GM12878 (cell line): ENCODE data around the gene TBKBP1. TPM values are rescaled to one million over a fixed set of nuclear protein-coding genes. Genes with fewer than 3 reads are reported as not detected.
A peak's percentile ranks its signal among the peaks of the same experiment; 100 is the strongest.
"Not testable (repeated sequence)": the region's sequence is repeated elsewhere in the genome, so short reads cannot be mapped to it uniquely, and the experiment has no call there.

Experiments used
- ATAC-seq: fragments of 200-7000 bp; cut with Tn5 transposase; 3 replicates; pipeline ENCODE4 v1.9.1; 2020; ENCODE audit warnings: mild to moderate bottlenecking, moderate library complexity
- BruUV-seq: library from RNA; stranded (reverse); fragments of 400-500 nt; replicated peaks from 2 replicates; lab custom pipeline; 2021; lab: Mats Ljungman, UMichigan
- CTCF ChIA-PET: fragments of 300-600 bp; sonication (Branson Sonifier 250); formaldehyde crosslinking; extraction: SDS; loops from one replicate; lab custom pipeline; 2021; ENCODE audit warnings: inconsistent platforms; lab: Yijun Ruan, JAX
- POLR2A ChIA-PET: fragments of 350-600 bp; formaldehyde crosslinking; extraction: SDS; loops from one replicate; lab custom pipeline; 2021; ENCODE audit warnings: inconsistent platforms; lab: Charles Lee
- RAD21 ChIA-PET: fragments of 300-600 bp; sonication (Branson Sonifier 250); formaldehyde crosslinking; loops from one replicate; lab custom pipeline; 2023; ENCODE audit warnings: antibody characterized with exemption; ENCODE audit not compliant: unreplicated experiment; lab: Charles Lee
- SMC1A ChIA-PET: fragments of 300-600 bp; sonication (Branson Sonifier 250); formaldehyde crosslinking; loops from one replicate; lab custom pipeline; 2023; ENCODE audit not compliant: unreplicated experiment, uncharacterized antibody; lab: Charles Lee
- DNase-seq: peaks from one replicate; pipeline ENCODE4 v3.0.0-alpha.2; 2011; ENCODE audit warnings: low read depth, low spot score
- FAIRE-seq: peaks from 3 replicates; lab custom pipeline; 2011; peaks lifted over from hg19 to GRCh38; lab: Jason Lieb, UNC
- H2AFZ ChIP-seq: 2 replicates; pipeline ENCODE4 v1.6.0; 2011; ENCODE audit warnings: low read depth, low read length, control low read depth; ENCODE audit not compliant: control insufficient read depth
- H3K27ac ChIP-seq: 2 replicates; pipeline ENCODE4 v1.5.1; 2011; ENCODE audit warnings: control low read depth; ENCODE audit not compliant: control insufficient read depth, insufficient read depth
- H3K27me3 ChIP-seq, 2 experiments: replicated peaks in 1 of 2; 2 replicates each; pipeline versions ENCODE4 v1.6.0 to v1.6.1; 2011; ENCODE audit warnings: low read length in 1 of 2; ENCODE audit not compliant: control insufficient read depth in 2 of 2, insufficient read depth in 2 of 2
- H3K36me3 ChIP-seq, 2 experiments: 2 replicates each; pipeline ENCODE4 v1.5.1; 2011; ENCODE audit warnings: low read length in 1 of 2; ENCODE audit not compliant: control insufficient read depth in 2 of 2, insufficient read depth in 2 of 2
- H3K4me1 ChIP-seq: 2 replicates; pipeline ENCODE4 v1.6.1; 2011; ENCODE audit warnings: mild to moderate bottlenecking, low read length, moderate library complexity, mixed read lengths; ENCODE audit not compliant: control insufficient read depth, insufficient read depth
- H3K4me2 ChIP-seq: 2 replicates; pipeline ENCODE4 v1.6.0; 2011; ENCODE audit warnings: control low read depth; ENCODE audit not compliant: control insufficient read depth, insufficient read depth
- H3K4me3 ChIP-seq: fragments of 200-600 bp; sonication (generic); 2 replicates; pipeline ENCODE4 v1.5.1; 2016
- H3K79me2 ChIP-seq: 2 replicates; pipeline ENCODE4 v1.6.0; 2011; ENCODE audit warnings: low read length; ENCODE audit not compliant: control insufficient read depth, insufficient read depth
- H3K9ac ChIP-seq: 2 replicates; pipeline ENCODE4 v1.8.0; 2011; ENCODE audit warnings: low read length, control low read depth, mixed read lengths; ENCODE audit not compliant: control insufficient read depth, insufficient read depth
- H3K9me3 ChIP-seq: replicated peaks from 3 replicates; pipeline ENCODE4 v1.5.1; 2011; ENCODE audit warnings: mild to moderate bottlenecking, low read length; ENCODE audit not compliant: control insufficient read depth, insufficient read depth
- H4K20me1 ChIP-seq: 2 replicates; pipeline ENCODE4 v1.6.0; 2011; ENCODE audit not compliant: control insufficient read depth, insufficient read depth
- BACH1 ChIP-seq: fragments of 450-650 bp; IDR thresholded peaks from 2 replicates; pipeline ENCODE4 v1.6.1; 2017; ENCODE audit warnings: mild to moderate bottlenecking, borderline replicate concordance
- EP300 ChIP-seq, 2 experiments: fragments of 150-350 bp in 1 of 2; IDR thresholded peaks; 2 replicates each; pipeline ENCODE4 v1.6.1; 2011 to 2012; ENCODE audit warnings: low read depth in 2 of 2, low read length in 2 of 2, borderline replicate concordance in 1 of 2, improper control_type of control experiment in 1 of 2, inconsistent platforms in 1 of 2; ENCODE audit not compliant: control insufficient read depth in 1 of 2
- LARP7 ChIP-seq: fragments of 450-650 bp; IDR thresholded peaks from 2 replicates; pipeline ENCODE4 v1.6.1; 2017; ENCODE audit warnings: mild to moderate bottlenecking
- PAX5 ChIP-seq: IDR thresholded peaks from 2 replicates; pipeline ENCODE4 v1.6.1; 2011; ENCODE audit warnings: low read depth, low read length, borderline replicate concordance
- RCOR1 ChIP-seq: conservative IDR thresholded peaks from 2 replicates; pipeline ENCODE4 v1.6.1; 2012; ENCODE audit warnings: low read depth, low read length, improper control_type of control experiment
- SP1 ChIP-seq: IDR thresholded peaks from one replicate; pipeline ENCODE4 v1.6.1; 2011; ENCODE audit warnings: low read depth, low read length
- SRF ChIP-seq, 2 experiments: IDR thresholded peaks; 2 replicates each; pipeline ENCODE4 v1.6.1; 2011; ENCODE audit warnings: low read depth in 2 of 2, low read length in 2 of 2, mild to moderate bottlenecking in 1 of 2, moderate library complexity in 1 of 2
- WRNIP1 ChIP-seq: IDR thresholded peaks from 2 replicates; pipeline ENCODE4 v1.6.1; 2011; ENCODE audit warnings: low read depth, low read length, improper control_type of control experiment, borderline replicate concordance
- YBX1 ChIP-seq: fragments of 450-650 bp; IDR thresholded peaks from 2 replicates; pipeline ENCODE4 v1.6.1; 2016; ENCODE audit warnings: antibody characterized with exemption
- ZBED1 ChIP-seq: IDR thresholded peaks from 2 replicates; pipeline ENCODE4 v1.6.1; 2016; ENCODE audit warnings: borderline replicate concordance
- ZNF622 ChIP-seq: fragments of 450-650 bp; IDR thresholded peaks from 2 replicates; pipeline ENCODE4 v1.6.1; 2017; ENCODE audit warnings: mild to moderate bottlenecking, inconsistent platforms
- ZSCAN29 ChIP-seq: fragments of 450-650 bp; IDR thresholded peaks from 2 replicates; pipeline ENCODE4 v1.6.1; 2017; ENCODE audit warnings: mild to moderate bottlenecking, moderate library complexity
- WGBS: methylation state at CpG from one replicate; pipeline ENCODE4 v1.1.6; 2016; ENCODE audit warnings: low lambda C conversion rate; ENCODE audit not compliant: insufficient replicate concordance, insufficient coverage; ENCODE audit errors: missing lambda C conversion rate; 5-methylcytosine and 5-hydroxymethylcytosine counted together
- in situ Hi-C: fragments of 300-500 bp; cut with MboI; formaldehyde crosslinking; loops from 9 replicates; pipeline ENCODE4 v1.14.3; 2018; ENCODE audit warnings: mixed read lengths
- intact Hi-C: fragments of 100-400 bp; cut with micrococcal nuclease; formaldehyde crosslinking; loops from one replicate; pipeline ENCODE4 v1.14.2; 2022; ENCODE audit not compliant: unreplicated experiment
- polyA plus RNA-seq, 11 experiments: library from polyadenylated mRNA; depleted of rRNA in 4 of 11; unstranded in 6 of 11; stranded (reverse) in 5 of 11; fragments of >200 nt; fragmentation: Nextera tagmentation in 4 of 11; fragmentation: Illumina TruSeq in 1 of 11; extraction: Ambion mirVana in 4 of 11; extraction: Trizol in 1 of 11; gene quantifications; 1 replicate in 1 of 11; 2 replicates in 10 of 11; pipeline versions ENCODE4 v1.2.1 to v1.2.3, GENCODE V29; 2011 to 2016; ENCODE audit warnings: inconsistent platforms in 2 of 11, missing spikeins in 2 of 11, low read depth in 1 of 11
- total RNA-seq, 4 experiments: library from RNA; depleted of rRNA in 3 of 4; stranded (reverse); fragments of >200 nt in 3 of 4; fragmentation: Illumina TruSeq in 1 of 4; extraction: Trizol in 1 of 4; gene quantifications; 2 replicates each; pipeline versions ENCODE4 v1.2.1 to v1.2.3, GENCODE V29; 2013 to 2021
- TF ChIP-seq, protein P1 (sequence below): IDR thresholded peaks from 2 replicates; pipeline ENCODE4 v1.6.1; 2011; ENCODE audit warnings: low read depth, low read length, improper control_type of control experiment, borderline replicate concordance
- TF ChIP-seq, protein P2 (sequence below): fragments of 150-350 bp; IDR thresholded peaks from 2 replicates; pipeline ENCODE4 v1.6.1; 2016; ENCODE audit warnings: low read depth, low read length

Gene TBKBP1
- total and polyA plus RNA-seq, 10 of the 15 experiments (the other 5 are each of a cell fraction or from before 2014, with no cell fraction given): 0.11 to 2.7 (median 0.74) TPM; not detected in 3

DNA sequence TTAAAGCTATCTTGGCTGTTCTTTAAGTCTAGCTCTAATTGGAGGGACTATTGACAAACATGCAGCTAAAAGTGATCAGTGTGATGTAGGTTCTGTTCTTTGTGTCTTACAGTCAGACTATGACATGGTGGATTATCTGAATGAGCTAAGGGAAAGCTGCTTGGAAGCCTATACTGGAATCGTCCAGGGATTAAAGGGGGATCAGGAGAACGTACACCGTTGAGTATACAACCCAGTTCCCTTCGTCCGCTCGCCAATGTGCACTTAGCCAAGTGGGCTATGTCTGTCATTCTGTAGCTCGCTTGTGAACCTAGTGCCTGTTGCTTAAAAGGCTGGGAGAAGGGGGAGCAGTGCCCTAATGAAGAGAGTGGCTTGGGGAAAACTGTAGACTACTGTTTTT lies 15.8 kb upstream of the TBKBP1 start (continued):
- TF ChIP-seq, protein P1, sequence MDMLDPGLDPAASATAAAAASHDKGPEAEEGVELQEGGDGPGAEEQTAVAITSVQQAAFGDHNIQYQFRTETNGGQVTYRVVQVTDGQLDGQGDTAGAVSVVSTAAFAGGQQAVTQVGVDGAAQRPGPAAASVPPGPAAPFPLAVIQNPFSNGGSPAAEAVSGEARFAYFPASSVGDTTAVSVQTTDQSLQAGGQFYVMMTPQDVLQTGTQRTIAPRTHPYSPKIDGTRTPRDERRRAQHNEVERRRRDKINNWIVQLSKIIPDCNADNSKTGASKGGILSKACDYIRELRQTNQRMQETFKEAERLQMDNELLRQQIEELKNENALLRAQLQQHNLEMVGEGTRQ: no peak
- no peak for TF ChIP-seq LARP7

DNA sequence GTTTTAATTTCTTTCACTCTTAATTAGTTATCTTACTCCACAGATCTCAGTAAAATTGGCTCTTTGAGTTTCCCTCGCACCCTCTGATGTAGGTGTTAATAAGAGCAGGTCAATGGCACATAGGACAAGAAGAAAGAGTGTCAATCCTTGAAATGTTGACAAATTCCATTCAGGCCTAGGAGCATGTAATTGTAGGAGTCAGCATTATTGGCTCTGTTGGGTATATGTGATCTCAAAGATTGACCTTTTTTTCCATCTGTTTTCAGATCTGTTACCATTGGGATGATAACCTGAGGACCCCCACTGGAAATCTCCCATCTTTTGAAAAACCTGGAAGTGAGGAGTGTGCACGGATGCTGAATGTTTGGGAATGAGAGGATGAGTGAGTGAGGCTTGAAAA lies 11.8 kb upstream of the TBKBP1 start:
- H3K4me3 ChIP-seq: no peak overlapping the region

DNA sequence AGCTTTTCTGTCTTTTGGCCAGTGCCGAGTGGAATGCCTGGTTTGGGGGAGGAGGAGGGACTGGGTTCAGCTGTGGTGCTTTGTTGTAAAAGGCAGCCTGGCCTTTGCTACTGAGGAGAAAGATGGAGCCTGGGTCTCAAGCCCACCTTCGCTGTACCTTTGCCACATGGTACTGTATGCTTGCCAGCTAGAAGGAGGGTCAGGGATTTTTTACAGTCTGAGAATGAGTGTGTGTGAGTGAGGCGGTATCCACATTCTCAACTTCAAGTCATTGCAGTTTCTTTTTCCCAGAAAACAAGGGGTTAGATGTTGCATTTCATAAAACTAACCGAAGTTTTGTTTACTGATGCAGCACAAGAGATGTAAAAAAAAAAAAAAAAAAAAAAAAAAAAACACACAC lies 11.2 kb upstream of the TBKBP1 start:
- POLR2A ChIA-PET: interaction anchor here (0.7 kb wide), 2 partner anchors 26 to 28 kb away, joined by 3 read pairs; no protein-coding TSS in a partner anchor
- H3K9me3 ChIP-seq, H2AFZ ChIP-seq, H3K27me3 ChIP-seq, H4K20me1 ChIP-seq, H3K9ac ChIP-seq, H3K79me2 ChIP-seq, H3K4me3 ChIP-seq, in situ Hi-C loops, SMC1A ChIA-PET, DNase-seq, ATAC-seq, H3K4me1 ChIP-seq, RAD21 ChIA-PET, FAIRE-seq, H3K4me2 ChIP-seq, H3K27ac ChIP-seq, intact Hi-C loops: not testable (repeated sequence)
- 53% methylated on average over 3 of the region's 4 CpGs for WGBS
- TSS peak; percentile 71 for BruUV-seq
- CTCF ChIA-PET: interaction anchor here (0.6 kb wide), 1 partner anchor 120 kb away, joined by 4 read pairs; no protein-coding TSS in a partner anchor
- peaks cover 24 to 38% of the 10 kb centered on the region in 2 experiments for H3K36me3 ChIP-seq

More for the DNA sequence above, 11.8 kb upstream of the TBKBP1 start:
- in situ Hi-C loops: no loop called here
- Histone ChIP-seq H3K9me3 (no peaks in the 10 kb centered on the region), H3K79me2 (no peaks in the 10 kb centered on the region; the same call in 1 of the 2 replicates), H3K36me3 (peaks cover 24 to 44% of the 10 kb centered on the region in 2 experiments), H3K27me3 (no peaks in the 10 kb centered on the region)
- ATAC-seq: no peak
- TF ChIP-seq EP300 (IDR thresholded peaks at IDR 0.05; ENCODE audit: borderline replicate concordance in 1 of 2, control insufficient read depth in 1 of 2, low read depth in 2 of 2, low read length in 2 of 2) (no peak), ZNF622 (no peak), YBX1 (no peak), SRF (IDR thresholded peaks at IDR 0.05; ENCODE audit: low read depth in 2 of 2, low read length in 2 of 2) (no peak), RCOR1 (no peak), WRNIP1 (no peak), ZBED1 (no peak), ZSCAN29 (no peak), SP1 (no peak), BACH1 (no peak), PAX5 (no peak)
- TF ChIP-seq, protein P2, sequence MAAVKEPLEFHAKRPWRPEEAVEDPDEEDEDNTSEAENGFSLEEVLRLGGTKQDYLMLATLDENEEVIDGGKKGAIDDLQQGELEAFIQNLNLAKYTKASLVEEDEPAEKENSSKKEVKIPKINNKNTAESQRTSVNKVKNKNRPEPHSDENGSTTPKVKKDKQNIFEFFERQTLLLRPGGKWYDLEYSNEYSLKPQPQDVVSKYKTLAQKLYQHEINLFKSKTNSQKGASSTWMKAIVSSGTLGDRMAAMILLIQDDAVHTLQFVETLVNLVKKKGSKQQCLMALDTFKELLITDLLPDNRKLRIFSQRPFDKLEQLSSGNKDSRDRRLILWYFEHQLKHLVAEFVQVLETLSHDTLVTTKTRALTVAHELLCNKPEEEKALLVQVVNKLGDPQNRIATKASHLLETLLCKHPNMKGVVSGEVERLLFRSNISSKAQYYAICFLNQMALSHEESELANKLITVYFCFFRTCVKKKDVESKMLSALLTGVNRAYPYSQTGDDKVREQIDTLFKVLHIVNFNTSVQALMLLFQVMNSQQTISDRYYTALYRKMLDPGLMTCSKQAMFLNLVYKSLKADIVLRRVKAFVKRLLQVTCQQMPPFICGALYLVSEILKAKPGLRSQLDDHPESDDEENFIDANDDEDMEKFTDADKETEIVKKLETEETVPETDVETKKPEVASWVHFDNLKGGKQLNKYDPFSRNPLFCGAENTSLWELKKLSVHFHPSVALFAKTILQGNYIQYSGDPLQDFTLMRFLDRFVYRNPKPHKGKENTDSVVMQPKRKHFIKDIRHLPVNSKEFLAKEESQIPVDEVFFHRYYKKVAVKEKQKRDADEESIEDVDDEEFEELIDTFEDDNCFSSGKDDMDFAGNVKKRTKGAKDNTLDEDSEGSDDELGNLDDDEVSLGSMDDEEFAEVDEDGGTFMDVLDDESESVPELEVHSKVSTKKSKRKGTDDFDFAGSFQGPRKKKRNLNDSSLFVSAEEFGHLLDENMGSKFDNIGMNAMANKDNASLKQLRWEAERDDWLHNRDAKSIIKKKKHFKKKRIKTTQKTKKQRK: no peak
- TF ChIP-seq, all 136 proteins: peak for 0
- 97% methylated on average over 2 of the region's 2 CpGs for WGBS
- H3K4me1 ChIP-seq: no peaks in the 10 kb centered on the region
- no peak overlapping the region for H3K4me2 ChIP-seq
- SMC1A ChIA-PET: no interaction called here
- FAIRE-seq (no peak), DNase-seq (no peak)
- no TSS peak for BruUV-seq
- CTCF ChIA-PET: no interaction called here
- intact Hi-C loops: no loop called here
- no peaks in the 10 kb centered on the region; the same call in 1 of the 2 replicates for H4K20me1 ChIP-seq
- POLR2A ChIA-PET: interaction anchor here (0.7 kb wide), 2 partner anchors 26 to 27 kb away, joined by 3 read pairs; no protein-coding TSS in a partner anchor
- H3K9ac ChIP-seq: no peak overlapping the region
- H3K27ac ChIP-seq: no peak overlapping the region
- RAD21 ChIA-PET: no interaction called here
- no peak overlapping the region for H2AFZ ChIP-seq
